HG03103 (cell line): ENCODE results near the gene KIF6.

Source experiments
- ATAC-seq: cut with Tn5 transposase; IDR thresholded peaks from one replicate; pipeline ENCODE4 v1.9.1; 2021; ENCODE audit warnings: low read depth; ENCODE audit not compliant: unreplicated experiment

Gene KIF6

DNA sequence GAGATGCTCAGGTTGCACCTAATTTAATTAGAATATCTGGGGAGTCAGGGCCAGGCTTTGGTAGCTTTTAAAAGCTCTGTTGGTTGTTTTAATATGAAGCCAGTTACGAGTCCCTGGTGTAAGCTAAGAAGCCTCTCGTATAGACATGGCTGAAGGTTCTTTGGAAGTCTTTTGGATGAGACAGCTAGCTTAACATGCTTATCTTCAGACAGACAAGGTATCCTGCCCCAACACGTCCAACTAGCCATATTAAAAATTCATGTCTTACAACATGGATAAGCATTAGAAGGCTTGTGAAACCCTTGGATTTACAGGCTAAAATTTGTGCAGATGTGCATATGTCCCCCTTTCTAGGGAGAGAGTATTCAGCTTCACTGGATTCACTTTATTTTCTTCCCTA, 297.1 kb downstream of the KIF6 start:
- no peak for ATAC-seq

DNA sequence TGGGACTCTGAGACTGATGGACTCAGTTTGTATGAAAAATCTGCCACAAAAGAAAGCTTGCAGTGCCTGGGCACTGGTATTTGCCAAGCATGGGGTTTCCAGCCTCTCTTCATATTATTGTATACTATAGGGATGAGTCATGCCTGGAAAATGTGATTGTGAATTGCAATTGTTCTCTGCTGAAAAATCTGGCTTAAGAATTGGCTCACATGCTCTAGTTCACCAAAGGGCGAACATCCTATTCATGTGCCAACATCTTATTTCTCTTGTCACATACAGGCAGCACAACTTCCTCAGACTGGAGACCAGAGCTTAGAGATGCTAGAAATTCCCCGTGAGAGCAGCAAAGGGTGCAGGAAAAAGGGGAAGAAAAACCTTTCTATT, 299.1 kb downstream of the KIF6 start:
- no peak for ATAC-seq

DNA sequence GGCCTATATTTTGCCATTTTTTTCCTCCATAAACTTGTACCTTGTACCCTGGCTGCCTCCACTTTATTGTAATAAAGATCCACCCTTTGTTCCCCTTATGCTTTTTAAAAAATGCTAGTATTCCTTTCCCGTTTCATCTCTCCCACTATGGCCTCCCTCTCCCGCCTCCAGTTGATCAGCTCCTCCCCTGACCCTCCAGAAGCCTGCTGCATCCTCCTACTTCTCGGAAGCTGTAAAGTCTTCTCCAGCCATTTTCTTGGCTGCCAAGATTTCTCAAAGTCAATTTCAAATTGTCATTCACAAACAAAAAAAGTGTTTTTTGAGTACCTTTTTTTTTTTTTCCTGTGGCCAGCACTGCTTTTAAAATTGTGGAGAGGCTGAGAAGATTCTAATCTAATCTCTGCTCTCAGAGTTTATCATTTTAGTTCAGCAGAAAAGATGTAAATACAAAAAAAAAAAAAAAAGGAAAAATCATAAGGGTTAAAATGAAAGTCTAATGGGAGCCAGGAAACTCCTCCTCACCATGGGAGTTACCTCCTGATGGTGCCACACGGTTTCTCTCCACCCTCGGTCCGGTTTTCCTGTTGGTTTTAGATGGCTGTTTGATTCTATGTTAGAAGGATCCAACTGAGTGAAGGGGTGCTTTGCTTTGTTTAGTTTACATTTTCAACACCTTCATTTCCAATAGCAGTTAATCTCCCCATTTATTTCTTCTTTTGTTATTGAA, 299.7 kb downstream of the KIF6 start:
- no peak for ATAC-seq

DNA sequence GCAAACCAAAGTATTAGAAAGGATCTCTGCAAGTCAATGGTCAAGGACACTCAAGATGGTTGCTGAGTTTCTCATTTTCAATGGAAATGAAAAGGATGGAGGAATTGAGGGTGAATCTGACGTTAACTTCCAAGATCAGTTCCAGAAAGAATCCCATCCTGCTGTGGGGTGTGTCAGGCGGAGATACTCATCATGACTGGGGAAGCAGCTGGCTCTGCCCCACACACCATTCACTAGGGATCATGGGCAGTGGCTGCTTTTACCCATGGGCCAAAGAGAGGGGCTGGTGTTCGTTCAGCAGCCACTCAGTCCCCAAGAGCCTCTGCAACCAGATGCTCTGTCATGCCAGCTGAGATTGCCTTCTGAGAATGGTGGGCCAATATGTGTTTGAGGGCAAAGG, 300.4 kb downstream of the KIF6 start:
- no peak for ATAC-seq

DNA sequence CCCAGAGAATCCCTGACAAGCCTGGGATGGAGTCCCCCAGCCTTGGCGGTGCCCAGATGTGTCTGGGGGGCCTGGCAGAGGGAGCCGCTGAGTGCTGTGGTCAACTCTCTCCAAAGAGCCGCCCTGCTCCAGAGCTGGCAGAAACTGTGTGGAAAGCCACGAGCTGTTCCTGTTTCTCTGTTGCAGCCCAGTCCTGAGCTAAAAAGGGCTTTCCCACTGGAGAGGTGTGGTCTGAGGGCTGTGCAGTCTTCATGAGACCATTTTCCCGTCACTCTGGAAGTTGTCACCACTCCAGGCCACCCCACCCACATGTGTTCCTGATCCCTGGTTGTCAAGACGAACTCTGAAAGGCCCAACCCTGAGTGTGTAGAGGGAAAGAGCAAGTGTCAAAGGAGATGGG, 303.0 kb downstream of the KIF6 start:
- ATAC-seq, result no peak

DNA sequence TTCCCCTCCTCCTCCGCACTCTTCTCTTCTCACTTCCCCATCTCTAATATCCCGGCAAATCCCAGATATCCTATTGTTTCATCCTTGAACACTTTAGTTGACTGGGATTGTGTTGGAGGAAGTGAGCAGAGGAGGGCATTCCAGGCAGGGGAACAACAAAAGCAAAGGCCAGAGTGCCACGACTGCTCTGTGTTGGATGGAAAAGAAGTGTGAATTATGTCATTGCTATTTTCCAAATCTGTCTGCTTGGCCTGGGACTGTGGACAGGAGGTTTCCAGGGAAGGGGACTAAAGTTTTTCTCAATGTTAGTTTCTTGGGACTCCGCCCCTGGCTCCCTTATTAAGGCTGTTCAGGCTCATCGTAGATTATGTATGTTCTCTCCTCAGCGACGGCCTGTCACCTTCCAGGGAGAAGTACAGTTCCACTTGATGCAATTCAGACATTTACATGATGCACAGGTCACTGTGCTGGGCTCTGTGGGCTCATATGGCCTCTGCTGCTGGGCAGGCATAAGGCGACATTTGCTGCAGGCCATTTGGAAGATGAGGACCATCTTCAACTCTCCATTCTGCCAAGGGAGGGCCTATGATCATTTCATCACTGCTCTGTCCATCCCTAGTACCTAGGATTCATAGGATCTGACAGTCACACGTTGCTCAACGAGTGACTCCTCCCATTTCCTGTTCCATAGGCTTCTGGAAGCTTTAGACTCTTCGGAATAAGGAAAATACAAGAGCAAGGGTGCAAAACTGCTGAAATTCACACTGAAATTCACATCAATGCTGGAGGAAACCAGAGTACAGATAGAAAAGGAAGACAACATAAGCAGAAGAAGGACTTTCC, 303.6 kb downstream of the KIF6 start:
- no peak for ATAC-seq

DNA sequence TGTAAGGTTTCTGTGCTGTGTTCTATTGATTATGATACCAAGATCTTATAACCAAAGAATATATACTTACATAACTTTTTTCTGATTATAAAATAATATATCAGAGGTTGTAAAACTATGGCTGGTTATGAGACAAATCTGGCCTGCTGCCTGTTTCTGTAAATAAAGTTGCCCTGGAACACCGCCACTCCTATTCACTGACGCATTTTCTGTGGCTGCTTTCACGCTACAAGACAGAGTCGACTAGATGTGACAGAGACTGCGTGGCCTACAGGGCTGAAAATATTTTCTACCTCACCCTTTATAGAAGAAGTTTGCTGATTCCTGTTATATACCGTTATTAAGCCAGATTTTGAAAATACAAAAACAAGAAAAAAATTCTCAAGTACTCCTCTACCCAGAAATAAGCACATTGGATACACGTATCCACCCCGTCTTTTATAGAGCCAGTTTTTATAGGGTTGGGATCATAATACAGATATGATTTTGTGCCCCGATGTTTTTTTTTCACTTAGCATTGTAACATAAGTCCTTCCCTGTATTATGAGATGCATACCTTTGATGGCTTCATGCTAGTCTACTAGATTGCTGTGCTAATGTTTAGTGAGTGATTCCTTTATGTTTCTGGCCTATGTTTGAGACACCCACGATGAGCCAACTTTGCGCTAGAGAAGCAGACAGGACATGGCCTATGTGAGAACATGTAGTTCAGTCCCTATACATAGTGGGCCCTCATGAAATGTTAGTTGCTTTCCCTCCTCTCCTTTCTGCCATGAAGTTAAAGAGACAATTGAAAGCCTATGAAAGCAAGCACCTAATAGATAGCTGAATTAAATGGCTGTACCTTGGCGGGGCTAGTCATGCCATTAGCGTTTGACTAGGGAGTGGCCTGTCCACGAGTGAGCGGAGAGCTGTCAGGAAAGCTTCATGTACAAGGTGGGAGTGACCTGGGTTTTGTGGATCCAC, 304.6 kb downstream of the KIF6 start:
- ATAC-seq, result no peak

DNA sequence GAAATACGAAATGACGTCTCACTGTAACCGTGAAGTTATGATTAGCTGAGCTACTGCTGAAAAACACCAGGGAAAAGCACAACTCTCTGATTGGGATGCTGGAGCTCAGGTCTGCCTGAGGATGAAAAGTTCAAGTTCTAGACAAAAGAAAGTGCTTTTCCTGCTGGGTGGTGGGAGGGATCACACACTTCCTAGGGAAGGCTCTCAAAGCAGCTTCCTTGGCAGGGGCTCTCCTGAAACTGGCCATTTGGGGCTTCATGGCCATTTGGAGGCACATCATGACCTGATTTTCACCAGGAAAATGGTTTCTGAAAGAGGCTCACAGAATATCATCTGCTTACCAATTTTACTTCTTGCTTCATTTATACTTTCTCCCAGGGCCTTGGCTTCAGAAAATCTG, 305.6 kb downstream of the KIF6 start:
- no peak for ATAC-seq

DNA sequence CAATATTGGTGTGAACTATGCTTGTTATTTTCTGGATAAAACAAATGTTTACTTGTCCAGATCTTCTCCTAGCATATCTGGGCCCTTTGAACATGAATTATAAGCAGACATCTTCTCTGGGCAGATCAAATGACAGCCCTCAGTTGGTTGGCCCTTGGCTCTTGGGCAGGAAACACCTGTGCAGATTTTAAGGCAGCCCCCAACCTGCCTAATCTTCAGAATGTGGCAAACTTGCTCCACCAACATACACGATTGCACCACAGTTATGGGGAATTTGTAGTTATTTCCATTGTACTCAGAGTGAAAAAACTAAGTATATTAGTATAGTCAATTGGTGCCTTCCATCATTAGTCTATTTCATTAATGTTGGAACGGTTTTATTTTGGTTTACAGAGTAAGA, 307.8 kb downstream of the KIF6 start:
- no peak for ATAC-seq

DNA sequence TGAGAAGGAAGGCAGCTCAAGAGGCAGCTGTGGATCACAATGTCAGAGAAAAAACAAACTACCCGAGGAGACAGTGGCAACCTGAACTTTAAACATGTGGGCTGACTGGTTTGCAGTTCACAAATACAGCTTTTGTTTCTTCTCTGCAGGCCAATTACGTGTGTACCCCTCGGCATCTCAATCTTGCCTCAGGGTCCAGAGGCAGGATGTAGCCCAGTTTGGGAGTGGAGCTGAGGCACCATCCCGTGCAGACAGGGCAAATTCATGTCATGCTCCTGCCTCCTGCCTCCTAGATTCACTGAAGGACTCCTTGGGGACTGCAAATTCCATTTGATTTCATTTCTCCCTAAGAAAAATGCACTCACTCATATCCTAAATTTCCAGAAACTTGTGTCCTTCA, 308.5 kb downstream of the KIF6 start:
- ATAC-seq, result no peak

DNA sequence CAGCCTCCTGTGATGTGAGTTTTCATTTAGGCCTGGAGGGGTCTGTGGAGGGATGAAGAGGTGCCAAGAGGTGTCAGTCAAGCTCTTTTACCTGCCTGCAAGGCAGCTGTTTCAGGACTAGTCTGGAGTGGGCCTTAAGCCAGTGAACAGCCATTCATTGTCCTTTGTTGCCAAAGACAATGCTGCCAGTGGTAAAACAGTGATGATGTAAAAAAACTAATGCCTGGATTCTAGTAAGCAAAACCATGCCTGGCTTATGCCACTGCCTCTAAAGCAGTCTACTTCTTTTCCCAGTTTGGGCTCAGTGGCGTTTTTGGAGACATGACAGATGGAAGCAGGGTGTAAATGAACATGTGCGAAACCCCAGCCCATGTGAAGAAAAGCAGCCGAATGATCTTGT, 309.2 kb downstream of the KIF6 start:
- ATAC-seq, result no peak

DNA sequence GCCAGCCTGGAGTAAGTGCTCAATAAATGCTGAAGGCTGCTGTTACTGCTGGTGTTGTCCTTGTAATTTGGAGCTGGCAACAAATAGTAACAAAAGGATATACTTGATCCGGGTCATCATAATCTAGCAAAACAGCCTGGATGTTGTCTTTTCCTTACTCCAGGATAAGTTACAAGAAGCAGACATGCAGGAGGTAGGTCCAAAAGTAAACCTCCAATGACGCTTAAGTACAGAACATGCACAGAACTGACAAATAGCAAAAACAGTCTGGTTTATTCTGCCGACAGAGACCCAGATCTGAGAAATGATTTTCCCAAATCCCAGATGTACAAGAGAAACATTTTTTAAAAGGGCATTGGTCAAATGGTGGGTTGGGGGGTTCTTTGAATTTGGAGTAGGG, 309.7 kb downstream of the KIF6 start:
- no peak for ATAC-seq

DNA sequence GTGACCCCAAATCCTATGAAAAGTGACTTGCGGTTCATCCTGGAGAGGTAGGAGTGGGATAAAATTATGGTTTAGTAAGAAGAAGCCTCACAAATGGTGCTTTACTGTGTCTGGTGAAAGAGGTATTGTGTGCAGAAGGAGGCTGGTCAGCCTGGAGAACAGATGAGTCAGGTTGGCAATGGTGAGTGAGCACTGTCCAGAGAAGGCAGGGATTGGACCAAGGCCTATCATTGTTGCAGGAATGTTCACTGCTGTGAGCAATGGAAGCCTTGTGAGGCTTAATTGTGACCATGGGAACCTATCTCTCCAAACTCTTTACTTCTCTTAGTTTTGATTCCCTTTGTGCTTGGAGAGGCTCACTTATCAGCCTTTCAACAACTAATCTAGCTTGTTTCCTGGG, 313.7 kb downstream of the KIF6 start:
- ATAC-seq, result no peak

DNA sequence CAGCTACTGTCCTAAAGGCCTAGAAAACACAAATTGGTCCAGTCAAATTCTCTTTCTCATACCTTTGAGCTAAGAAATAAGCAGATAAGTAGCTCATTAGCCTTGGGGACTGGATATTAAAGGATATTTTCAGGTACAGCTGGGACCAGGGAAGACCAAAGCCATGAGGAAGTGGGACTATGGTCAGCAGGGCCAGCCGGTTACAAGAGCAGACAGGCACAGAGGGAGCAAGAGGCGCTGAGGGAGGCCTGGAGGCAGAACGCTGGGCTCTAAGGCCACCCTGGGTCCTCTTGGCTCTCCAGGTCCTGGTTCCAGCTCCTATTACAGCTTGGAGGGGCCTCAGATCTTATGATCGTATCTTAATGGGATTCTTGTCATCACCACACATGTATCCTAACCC, 314.2 kb downstream of the KIF6 start:
- no peak for ATAC-seq

DNA sequence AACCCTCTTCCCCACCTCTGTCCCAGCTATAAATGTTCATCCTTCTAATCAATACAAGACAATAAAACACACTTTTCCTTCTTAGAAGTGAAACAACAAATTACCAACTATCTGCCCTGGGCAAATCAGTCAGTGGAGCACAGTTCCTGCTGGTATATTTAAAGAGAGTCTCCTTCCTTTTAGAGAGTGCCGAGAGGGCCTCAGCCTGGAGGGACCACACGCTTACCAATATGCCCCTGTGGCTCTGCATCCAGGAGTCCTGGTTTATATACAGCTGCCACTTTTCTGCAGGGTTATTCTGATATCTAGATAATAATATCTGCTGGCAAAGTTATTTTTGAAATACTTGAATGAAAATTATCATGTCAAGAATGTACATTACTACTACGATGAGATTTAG, 315.3 kb downstream of the KIF6 start:
- ATAC-seq, result no peak

DNA sequence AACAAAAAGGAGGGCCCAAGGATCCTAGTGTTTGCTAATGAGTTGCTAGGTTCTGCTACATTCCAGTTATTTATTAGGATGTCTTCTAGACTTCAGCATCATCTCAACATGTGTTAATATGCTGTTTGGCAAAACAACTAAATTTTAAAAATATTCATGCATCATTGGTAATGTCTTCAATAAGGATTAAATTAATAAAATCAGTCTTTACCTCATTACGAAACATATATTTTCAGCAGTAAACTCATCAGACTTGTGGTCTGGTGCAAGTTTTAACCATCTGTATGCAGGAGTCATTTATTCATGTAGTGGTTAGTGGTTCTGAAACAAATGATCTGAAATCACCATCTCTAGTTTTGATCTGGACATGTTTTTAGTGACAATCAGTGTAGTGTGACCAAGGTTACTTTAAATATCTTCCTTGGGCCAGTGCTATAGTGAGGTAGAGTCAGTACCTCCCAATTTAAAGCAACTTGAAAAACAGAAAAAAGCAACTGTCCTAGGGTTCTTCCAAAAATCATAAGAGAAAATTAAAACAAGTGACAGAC, 317.7 kb downstream of the KIF6 start:
- peak; percentile 89 for ATAC-seq

DNA sequence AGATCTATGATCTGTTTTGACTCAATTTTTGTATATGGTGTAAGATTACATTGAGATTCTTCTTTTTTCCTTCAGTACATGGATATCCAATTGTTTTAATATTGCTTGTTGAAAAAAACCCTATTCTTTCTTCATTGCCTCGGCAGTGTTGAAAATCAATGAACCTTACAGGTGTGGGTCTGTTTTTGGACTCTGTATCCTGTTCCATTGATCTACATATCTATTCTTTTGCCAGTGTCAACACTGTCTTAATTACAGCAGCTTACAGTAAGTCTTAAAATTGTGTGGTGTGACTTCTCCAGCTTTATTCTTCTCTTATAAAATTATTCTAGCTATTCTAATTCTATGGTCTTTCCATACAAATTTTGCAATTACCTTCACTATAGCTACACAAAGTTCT, 320.9 kb downstream of the KIF6 start:
- ATAC-seq, result no peak

DNA sequence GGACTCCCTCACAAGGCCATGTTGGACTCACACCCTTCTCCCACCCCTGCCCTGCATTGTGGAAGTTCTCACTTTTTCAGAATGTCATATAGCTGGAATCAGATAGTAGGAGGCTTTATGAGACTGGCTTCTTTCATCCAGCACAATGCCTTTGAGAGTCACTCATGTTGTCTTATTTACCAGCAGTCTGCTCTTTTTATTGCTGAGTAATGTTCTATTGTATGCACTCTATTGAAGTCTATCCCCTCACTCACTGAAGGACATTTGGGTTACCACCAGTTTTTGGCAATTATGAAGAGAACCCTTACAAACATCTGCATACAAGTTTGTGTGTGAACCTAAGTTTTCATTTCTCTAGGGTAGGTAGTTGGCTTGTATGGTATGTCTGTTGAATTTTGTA, 321.9 kb downstream of the KIF6 start:
- ATAC-seq, result no peak

DNA sequence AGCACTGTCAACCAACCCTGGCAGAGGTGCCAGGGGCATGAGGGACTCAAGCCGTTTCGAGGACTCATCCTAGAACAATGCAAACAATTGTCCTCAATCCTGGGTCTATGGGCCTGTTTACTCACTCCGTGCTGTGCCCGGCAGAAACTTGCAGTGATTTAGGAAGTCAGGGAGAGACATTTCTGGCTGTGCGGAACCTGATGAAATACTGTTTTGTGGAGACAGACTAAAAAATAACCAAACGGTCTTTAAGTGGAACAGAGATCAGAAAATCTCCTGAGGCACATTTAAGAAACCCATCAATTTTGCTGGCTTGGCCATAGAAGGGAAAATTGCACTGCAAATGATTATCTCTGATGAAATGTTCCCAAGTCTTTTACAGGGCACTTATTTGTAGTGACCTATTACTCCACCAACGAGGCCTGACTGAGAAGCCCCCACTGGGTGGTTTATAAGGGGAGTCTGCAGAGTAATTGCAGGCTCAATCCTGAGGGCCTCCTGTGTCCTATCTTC, 322.9 kb downstream of the KIF6 start:
- ATAC-seq, result no peak

DNA sequence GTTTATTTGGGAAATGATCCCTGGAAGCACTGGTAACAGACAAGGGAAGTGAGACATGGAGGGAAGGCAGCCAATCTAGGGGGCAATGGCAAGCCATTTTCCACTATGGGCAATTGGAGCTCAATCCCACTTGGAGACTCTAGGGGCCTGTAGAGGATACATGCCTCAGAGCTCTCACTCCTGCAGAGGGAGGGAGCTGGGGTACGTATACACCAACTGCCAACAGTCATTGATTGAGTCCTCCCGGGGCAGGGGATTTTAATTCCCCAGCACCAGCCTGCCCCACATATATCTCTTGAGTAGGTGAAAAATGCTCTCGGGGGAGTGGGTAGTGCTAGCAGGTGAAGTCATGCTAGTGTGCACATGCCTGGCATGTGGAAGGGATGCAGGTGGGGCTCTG, 323.8 kb downstream of the KIF6 start:
- no peak for ATAC-seq

DNA sequence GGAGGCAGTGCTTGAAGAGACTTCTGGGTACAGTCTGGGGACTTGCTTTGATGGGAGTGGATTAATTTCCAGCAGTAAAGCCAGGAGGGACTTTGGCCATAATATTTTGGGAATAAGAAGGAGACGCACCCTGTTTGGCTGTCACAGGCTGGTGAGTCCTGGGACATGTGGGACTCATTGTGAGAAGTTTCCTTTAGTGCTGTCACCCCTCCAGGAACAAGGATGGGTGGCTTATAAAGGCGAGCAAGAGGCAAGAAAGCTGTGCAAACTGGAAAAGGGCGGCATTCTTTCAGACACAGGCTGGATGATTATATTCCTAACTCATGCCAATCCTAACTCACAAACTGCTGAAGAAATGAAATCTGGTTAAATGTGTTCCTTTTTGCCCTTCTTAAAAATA, 325.2 kb downstream of the KIF6 start:
- ATAC-seq, result no peak
